ENCODE results near the gene MT1H. TPM values are rescaled to one million over a fixed set of nuclear protein-coding genes. Genes with fewer than 3 reads are reported as not detected.

MT1H gene
- total RNA-seq, 1 donor from 2014 or later = 781 TPM

DNA sequence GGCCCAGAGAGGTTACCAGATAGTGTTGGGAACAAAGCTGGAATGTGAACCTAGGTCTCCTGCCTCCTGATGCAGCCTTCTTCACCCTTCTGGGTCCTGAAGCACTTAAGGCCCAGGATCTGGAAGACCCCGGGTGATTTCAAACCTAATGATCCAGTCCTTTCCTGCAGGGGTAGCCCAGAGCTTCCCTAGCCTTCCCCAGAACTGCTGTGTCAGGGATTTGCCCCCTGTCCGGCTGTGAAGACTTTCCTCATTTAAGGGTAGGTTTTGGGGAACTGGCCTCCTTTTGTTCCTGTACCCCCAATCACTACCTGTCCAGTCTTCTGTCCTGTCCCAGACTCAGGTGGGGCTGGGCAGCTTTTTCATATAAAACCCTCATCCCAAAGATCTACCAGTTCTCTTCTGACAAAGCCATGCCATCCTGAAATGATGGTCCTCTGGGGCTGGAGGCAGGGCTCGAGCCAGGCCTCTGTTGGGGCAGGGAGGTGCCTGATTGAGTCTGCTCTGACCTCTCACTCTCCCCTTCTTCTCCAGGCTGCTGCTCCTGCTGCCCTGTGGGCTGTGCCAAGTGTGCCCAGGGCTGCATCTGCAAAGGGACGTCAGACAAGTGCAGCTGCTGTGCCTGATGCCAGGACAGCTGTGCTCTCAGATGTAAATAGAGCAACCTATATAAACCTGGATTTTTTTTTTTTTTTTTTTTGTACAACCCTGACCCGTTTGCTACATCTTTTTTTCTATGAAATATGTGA, 14.0 kb downstream of the MT1H start:
- no peak for DNase-seq (ENCODE audit: low read depth)
- TF ChIP-seq, protein P1, sequence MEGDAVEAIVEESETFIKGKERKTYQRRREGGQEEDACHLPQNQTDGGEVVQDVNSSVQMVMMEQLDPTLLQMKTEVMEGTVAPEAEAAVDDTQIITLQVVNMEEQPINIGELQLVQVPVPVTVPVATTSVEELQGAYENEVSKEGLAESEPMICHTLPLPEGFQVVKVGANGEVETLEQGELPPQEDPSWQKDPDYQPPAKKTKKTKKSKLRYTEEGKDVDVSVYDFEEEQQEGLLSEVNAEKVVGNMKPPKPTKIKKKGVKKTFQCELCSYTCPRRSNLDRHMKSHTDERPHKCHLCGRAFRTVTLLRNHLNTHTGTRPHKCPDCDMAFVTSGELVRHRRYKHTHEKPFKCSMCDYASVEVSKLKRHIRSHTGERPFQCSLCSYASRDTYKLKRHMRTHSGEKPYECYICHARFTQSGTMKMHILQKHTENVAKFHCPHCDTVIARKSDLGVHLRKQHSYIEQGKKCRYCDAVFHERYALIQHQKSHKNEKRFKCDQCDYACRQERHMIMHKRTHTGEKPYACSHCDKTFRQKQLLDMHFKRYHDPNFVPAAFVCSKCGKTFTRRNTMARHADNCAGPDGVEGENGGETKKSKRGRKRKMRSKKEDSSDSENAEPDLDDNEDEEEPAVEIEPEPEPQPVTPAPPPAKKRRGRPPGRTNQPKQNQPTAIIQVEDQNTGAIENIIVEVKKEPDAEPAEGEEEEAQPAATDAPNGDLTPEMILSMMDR (conservative IDR thresholded peaks at IDR 0.05; ENCODE audit: low read depth, low read length) = no peak

DNA sequence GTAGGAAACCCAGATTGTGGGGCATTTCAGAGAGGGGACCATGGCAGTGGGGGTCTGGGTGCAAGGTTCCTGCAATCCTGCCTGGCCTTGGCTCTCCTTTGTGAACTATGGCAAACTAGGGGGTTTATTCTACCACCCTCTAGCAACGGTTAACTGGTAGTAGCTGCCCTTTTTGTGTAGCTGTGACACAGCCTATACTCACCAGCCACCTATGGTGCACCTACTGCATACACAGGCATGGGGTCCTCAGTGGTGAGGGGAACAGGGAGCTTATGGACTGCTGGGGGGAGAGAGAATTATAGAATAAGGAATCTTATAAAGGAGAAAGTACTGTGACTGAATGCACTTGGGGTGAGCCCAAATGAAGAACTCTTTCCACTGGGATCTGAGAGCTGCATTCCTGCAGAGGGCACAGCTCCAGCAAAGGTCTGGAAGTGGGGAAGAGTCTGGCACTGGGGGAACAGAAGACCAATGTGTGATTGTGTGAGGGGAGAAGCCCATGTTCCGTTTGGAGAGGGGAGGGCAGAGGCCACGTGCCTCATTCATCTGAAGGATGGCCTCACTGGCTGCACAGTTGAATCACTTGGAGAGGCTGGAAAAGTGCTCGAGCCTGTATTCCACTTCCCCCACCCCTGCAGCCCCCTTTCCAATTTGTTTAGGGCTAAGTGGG, 14.8 kb downstream of the MT1H start:
- TF ChIP-seq, protein P1 (conservative IDR thresholded peaks at IDR 0.05; ENCODE audit: low read depth, low read length) = no peak
- peak overlapping the region; percentile 97 for H3K4me3 ChIP-seq (ENCODE audit: low read depth, low read length)
- no peak for DNase-seq (ENCODE audit: low read depth)

More for the DNA sequence above, 14.0 kb downstream of the MT1H start:
- H3K4me3 ChIP-seq (ENCODE audit: low read depth, low read length) = peak overlapping the region; percentile 97

DNA sequence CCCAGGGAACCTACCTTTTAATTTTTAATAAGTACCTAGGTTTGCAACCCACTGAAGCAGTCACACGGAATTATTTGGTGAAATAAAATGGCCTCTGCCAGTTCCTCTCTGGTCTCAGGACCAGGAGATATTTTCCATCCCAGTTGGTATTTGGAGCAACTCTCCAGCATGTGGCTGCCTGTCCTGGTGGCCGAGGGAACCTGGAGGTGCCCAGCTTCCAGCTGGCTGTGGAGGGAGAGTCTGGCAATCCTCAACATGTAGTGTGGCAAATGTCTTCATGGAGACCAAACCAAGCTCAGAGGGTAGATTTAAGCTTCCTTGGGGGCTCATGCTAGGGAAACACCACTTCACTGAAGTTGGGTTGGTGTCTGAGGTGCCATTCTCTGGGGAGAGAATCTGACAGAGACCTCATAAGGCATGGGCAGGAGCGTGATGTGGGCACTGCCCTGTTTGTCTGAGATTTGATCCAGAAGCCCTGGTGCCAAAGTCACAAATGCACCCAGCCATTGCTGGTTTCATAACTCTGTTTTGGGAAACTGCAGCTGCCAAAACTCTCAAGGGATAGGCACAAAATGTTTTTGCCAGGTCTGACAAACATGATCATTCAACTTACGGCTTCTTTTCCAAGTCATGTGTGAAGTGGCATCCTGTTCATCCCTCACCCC, 15.4 kb downstream of the MT1H start:
- DNase-seq (ENCODE audit: low read depth) = no peak
- TF ChIP-seq, protein P1 (conservative IDR thresholded peaks at IDR 0.05; ENCODE audit: low read depth, low read length) = no peak
- H3K4me3 ChIP-seq (ENCODE audit: low read depth, low read length) = peak overlapping the region; percentile 97

DNA sequence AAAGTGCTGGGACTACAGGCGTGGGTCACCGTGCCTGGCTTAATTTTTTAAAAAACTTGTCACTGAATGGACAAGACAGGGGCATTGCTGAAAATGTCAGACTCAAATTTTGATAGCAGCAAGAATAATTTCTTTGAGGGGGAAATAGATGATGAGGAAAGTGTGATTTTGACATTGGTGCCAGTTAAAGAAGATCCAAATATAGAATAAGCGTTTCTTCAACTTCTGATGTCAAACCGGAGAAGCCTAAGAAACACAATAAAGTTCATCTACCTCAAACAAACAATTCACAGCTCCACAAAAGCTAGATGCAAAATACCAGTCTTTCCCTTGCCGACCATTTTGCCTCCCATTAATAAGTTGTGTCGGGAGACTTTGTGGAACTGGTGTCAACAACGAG, 17.1 kb downstream of the MT1H start:
- no peak overlapping the region for H3K4me3 ChIP-seq (ENCODE audit: low read depth, low read length)
- TF ChIP-seq, protein P1 (conservative IDR thresholded peaks at IDR 0.05; ENCODE audit: low read depth, low read length) = no peak
- DNase-seq (ENCODE audit: low read depth) = no peak

DNA sequence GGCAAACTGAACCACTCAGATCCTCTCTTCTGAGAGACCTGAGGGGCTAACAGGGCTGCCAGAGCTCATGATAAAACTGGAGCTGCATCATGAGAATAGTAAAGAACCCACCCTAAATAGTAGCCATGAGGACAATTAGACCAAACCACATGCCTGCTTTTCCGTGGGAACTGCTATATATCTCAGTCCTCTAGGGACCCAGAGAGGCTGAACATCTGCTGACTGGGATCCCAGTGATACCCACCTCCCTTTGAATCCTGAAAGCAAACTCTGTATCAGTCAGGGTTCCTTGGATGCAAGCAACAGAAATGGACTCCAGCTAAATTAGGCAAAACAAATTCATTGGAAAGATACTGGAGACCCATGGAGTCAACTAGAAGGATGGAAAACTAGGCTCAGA, 19.1 kb downstream of the MT1H start:
- TF ChIP-seq, protein P1 (conservative IDR thresholded peaks at IDR 0.05; ENCODE audit: low read depth, low read length) = no peak
- no peak for DNase-seq (ENCODE audit: low read depth)
- no peak overlapping the region for H3K4me3 ChIP-seq (ENCODE audit: low read depth, low read length)

DNA sequence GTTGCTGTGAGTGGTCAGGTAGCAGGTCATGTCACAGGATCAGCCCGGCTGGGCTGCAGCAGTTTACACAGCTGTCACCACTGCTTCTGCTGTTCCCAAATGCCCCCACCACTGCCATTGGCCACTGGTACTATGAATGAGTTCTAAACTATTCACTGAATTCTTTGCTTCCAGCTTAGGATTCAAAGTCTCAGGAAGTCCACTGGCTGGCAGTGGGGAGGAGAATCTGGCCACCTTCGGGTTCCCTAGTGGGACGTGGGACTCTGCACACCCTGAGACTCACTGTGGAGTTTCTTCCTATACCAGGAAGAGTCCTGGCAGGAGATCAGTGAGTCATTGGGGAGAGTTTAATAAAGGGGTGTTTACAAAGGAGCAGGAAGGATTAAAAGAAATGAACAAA, 19.6 kb downstream of the MT1H start:
- no peak for DNase-seq (ENCODE audit: low read depth)
- TF ChIP-seq, protein P1 (conservative IDR thresholded peaks at IDR 0.05; ENCODE audit: low read depth, low read length) = no peak
- no peak overlapping the region for H3K4me3 ChIP-seq (ENCODE audit: low read depth, low read length)

All from epithelial cell of proximal tubule (primary cell).